Stimulated activated CD8-positive, alpha-beta memory T cell treated with anti-CD3 and anti-CD28 coated beads, Interleukin-7, amount 100 ng/mL, for 1 hour (primary cell): ENCODE results near the gene KIF1C.

ENCODE experiments used
- DNase-seq, 2 donors: peaks; one replicate each; pipeline ENCODE4 v3.0.0-alpha.2; 2020; ENCODE audit warnings: low read depth in 2 of 2

The KIF1C gene

GRCh38 chr17:4969047-4969550, 28.7 kb upstream of the KIF1C start:
- no peak for DNase-seq

- DNase-seq, result no peak
Measured at GRCh38 chr17:4969551-4970173, 28.1 kb upstream of the KIF1C start.

GRCh38 chr17:4970273-4970672, 27.5 kb upstream of the KIF1C start:
- no peak for DNase-seq

GRCh38 chr17:4971826-4972225, 25.9 kb upstream of the KIF1C start:
- no peak for DNase-seq

- no peak for DNase-seq
Measured at GRCh38 chr17:4972322-4972721, 25.4 kb upstream of the KIF1C start.

GRCh38 chr17:4972752-4973151, 25.0 kb upstream of the KIF1C start:
- DNase-seq, result no peak

GRCh38 chr17:4973256-4974114, 24.3 kb upstream of the KIF1C start:
- DNase-seq, result no peak

GRCh38 chr17:4974115-4974670, 23.6 kb upstream of the KIF1C start:
- DNase-seq, result no peak

GRCh38 chr17:4978726-4979125, 19.0 kb upstream of the KIF1C start:
- no peak for DNase-seq

- no peak for DNase-seq
Measured at GRCh38 chr17:4980644-4981216, 17.0 kb upstream of the KIF1C start.

GRCh38 chr17:4982305-4982704, 15.4 kb upstream of the KIF1C start:
- no peak for DNase-seq

GRCh38 chr17:4986403-4986802, 11.3 kb upstream of the KIF1C start:
- no peak for DNase-seq

GRCh38 chr17:4986951-4987766, 10.6 kb upstream of the KIF1C start, which contains the start of gene CAMTA2:
Gene CAMTA2, minus strand, starts transcription at chr17:4987675. Its CDS starts 1,453 bp downstream, at chr17:4986222.
- peak; percentile 75 to 77 for DNase-seq

- DNase-seq, result no peak
Measured at GRCh38 chr17:4987767-4988567, 9.8 kb upstream of the KIF1C start.

- DNase-seq, result no peak
Measured at GRCh38 chr17:4994081-4994595, 3.6 kb upstream of the KIF1C start.

GRCh38 chr17:4998027-4998731, 429 bp downstream of the KIF1C start:
- no peak for DNase-seq

GRCh38 chr17:4998732-4999429, 1.1 kb downstream of the KIF1C start:
- no peak for DNase-seq

- DNase-seq, result no peak
Measured at GRCh38 chr17:4999430-5000093, 1.8 kb downstream of the KIF1C start.

- DNase-seq, result no peak
Measured at GRCh38 chr17:5000237-5000639, 2.5 kb downstream of the KIF1C start.
